ENCODE data around the gene LRP8. TPM values are rescaled to one million over a fixed set of nuclear protein-coding genes. Genes with fewer than 3 reads are reported as not detected.

LRP8 gene
- total RNA-seq, 1 donor from 2014 or later: 21.1 TPM

DNA sequence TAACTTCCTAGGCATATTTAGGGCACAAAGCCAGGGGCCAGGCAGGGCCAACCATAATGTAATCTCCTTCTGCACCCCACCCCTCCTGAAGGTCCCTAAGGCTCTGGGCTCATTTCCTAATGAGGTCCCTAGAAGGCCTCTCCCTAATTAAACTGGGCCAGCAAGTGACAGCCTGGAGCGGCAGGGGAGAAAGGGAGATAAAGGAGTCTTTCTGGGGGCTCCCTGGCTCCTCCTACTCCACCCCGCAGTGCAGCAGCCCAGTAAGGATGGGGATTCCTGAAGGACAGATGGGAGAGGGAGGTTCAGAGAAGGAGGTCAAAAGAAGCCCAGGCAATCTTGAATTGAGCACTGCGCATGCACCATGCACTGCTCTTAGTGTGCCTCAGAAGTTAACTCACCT is 12.8 kb downstream of the LRP8 start:
- DNase-seq (ENCODE audit: extremely low spot score in 2 of 2): no peak
- H3K27ac ChIP-seq: no peak overlapping the region
- H3K36me3 ChIP-seq: no peaks in the 10 kb centered on the region
- no peaks in the 10 kb centered on the region for H3K4me1 ChIP-seq
- H3K4me3 ChIP-seq: no peak overlapping the region
- TF ChIP-seq POLR2A (IDR thresholded peaks at IDR 0.05): no peak
- TF ChIP-seq, protein P1, sequence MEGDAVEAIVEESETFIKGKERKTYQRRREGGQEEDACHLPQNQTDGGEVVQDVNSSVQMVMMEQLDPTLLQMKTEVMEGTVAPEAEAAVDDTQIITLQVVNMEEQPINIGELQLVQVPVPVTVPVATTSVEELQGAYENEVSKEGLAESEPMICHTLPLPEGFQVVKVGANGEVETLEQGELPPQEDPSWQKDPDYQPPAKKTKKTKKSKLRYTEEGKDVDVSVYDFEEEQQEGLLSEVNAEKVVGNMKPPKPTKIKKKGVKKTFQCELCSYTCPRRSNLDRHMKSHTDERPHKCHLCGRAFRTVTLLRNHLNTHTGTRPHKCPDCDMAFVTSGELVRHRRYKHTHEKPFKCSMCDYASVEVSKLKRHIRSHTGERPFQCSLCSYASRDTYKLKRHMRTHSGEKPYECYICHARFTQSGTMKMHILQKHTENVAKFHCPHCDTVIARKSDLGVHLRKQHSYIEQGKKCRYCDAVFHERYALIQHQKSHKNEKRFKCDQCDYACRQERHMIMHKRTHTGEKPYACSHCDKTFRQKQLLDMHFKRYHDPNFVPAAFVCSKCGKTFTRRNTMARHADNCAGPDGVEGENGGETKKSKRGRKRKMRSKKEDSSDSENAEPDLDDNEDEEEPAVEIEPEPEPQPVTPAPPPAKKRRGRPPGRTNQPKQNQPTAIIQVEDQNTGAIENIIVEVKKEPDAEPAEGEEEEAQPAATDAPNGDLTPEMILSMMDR (IDR thresholded peaks at IDR 0.05): no peak
- no peak for TF ChIP-seq POLR2AphosphoS5 (IDR thresholded peaks at IDR 0.05; ENCODE audit: insufficient read depth in 1 of 2, low read depth in 1 of 2)
- intact Hi-C loops (cut with DNase I): no loop called here
- no peaks in the 10 kb centered on the region for H3K9me3 ChIP-seq
- H3K27me3 ChIP-seq: no peaks in the 10 kb centered on the region

DNA sequence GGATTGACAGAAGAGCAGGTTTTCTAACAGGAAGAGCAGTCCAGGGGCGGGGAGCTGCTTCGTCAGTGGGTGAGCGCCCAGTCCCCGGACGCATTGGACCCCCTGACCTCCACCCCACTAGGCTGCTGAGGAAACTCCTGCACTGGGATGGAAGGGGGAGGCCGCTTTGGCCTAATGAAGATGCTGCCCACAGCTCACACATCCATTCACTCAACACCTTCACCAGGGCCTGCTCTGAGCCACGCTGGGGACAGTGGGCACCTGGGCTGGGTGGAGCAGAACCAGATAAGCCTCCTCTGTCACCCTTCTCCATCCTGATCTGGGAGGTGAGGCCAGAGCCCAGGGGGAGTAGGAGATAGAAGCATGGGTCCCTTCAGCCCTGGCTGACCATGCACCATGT is 13.3 kb downstream of the LRP8 start:
- Histone ChIP-seq H3K27ac (no peak overlapping the region), H3K36me3 (no peaks in the 10 kb centered on the region), H3K27me3 (no peaks in the 10 kb centered on the region), H3K4me3 (no peak overlapping the region), H3K9me3 (no peaks in the 10 kb centered on the region), H3K4me1 (no peaks in the 10 kb centered on the region)
- no peak for DNase-seq (ENCODE audit: extremely low spot score in 2 of 2)
- intact Hi-C loops (cut with DNase I): no loop called here
- TF ChIP-seq, protein P1 (IDR thresholded peaks at IDR 0.05): no peak
- TF ChIP-seq POLR2A (IDR thresholded peaks at IDR 0.05): no peak
- no peak for TF ChIP-seq POLR2AphosphoS5 (IDR thresholded peaks at IDR 0.05; ENCODE audit: insufficient read depth in 1 of 2, low read depth in 1 of 2)

DNA sequence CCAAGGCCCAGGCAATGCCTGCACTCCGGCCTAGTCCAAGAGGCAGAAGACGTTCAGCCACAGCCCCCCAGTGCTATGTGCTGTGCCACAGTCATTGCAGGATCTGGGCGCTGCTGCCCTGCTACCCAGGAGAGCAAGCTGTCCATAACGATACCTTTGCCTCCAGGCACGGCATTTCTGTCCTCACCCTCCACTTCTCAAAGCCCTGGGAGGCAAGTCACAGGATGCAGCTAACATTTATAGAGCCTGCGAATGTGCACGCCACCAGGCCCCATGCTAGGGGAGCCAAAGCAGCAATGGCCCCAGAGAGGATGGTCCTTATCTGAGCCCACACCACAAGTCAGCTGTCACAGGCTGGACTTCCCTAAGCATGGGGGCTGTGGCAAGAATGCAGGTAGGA is 13.8 kb downstream of the LRP8 start:
- intact Hi-C loops (cut with DNase I): no loop called here
- no peak for DNase-seq (ENCODE audit: extremely low spot score in 2 of 2)
- no peaks in the 10 kb centered on the region for H3K4me1 ChIP-seq

DNA sequence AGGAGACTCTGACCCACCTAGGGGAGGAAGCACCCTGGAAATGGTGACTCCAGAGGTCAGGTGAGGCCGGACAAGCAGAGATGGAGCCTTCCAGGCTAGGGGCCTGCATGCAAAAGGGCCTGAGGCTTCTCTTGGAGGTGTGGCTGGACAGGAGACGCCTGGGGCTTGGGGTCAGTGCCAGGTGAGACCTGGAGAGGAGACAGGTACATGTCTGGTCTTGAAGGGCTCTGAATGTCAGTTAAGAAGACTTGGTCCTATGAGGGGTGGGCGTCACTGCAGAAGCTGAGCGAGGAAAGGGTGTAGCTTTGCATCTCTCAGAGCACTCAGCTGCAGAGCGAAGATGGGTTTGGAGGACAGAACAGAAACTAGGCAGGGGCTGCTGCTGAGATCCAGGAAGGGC is 14.3 kb downstream of the LRP8 start:
- no peak for TF ChIP-seq POLR2A (IDR thresholded peaks at IDR 0.05)
- TF ChIP-seq POLR2AphosphoS5 (IDR thresholded peaks at IDR 0.05; ENCODE audit: insufficient read depth in 1 of 2, low read depth in 1 of 2): no peak
- TF ChIP-seq, protein P1 (IDR thresholded peaks at IDR 0.05): no peak
- Histone ChIP-seq H3K36me3 (no peaks in the 10 kb centered on the region), H3K9me3 (no peaks in the 10 kb centered on the region), H3K4me1 (no peaks in the 10 kb centered on the region), H3K27ac (no peak overlapping the region), H3K27me3 (no peaks in the 10 kb centered on the region), H3K4me3 (no peak overlapping the region)
- no peak for DNase-seq (ENCODE audit: extremely low spot score in 2 of 2)
- intact Hi-C loops (cut with DNase I): no loop called here

More for the DNA sequence above, 13.8 kb downstream of the LRP8 start:
- H3K27me3 ChIP-seq: no peaks in the 10 kb centered on the region
- no peaks in the 10 kb centered on the region for H3K36me3 ChIP-seq
- TF ChIP-seq POLR2A (IDR thresholded peaks at IDR 0.05): no peak
- TF ChIP-seq, protein P1 (IDR thresholded peaks at IDR 0.05): no peak
- no peak overlapping the region for H3K27ac ChIP-seq
- no peaks in the 10 kb centered on the region for H3K9me3 ChIP-seq
- no peak overlapping the region for H3K4me3 ChIP-seq

DNA sequence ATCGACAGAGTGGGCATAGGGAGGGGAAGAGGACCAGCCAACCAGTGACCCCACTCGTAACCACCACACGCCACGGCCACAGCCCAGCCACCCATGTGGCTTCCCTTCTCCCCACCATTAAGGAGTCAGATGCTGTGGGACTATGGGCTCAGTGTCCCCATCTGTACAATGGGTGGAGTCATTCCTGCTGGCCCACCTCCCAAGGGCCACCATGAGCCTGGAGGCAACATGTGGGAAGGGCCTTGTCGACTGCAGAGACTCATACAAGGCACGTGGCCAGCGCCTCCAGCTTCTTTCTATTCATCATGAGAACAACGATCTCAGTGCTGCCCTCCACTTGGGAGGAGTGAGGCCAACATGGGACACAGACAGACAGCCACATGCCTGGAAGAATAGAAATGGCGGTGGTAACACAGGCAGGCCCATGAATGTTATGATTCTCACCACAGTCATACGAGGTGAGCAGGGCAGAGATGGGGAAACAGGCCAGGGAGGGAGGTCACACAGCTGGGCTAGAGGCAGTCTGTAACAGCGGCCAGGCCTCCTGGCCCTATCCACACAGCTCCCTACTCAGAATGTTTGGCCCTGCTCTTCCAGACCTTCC is 16.1 kb downstream of the LRP8 start:
- Histone ChIP-seq H3K4me3 (no peak overlapping the region), H3K4me1 (no peaks in the 10 kb centered on the region), H3K27ac (no peak overlapping the region), H3K36me3 (no peaks in the 10 kb centered on the region), H3K9me3 (no peaks in the 10 kb centered on the region), H3K27me3 (no peaks in the 10 kb centered on the region)
- TF ChIP-seq POLR2A (IDR thresholded peaks at IDR 0.05) (no peak), POLR2AphosphoS5 (IDR thresholded peaks at IDR 0.05; ENCODE audit: insufficient read depth in 1 of 2, low read depth in 1 of 2) (no peak)
- TF ChIP-seq, protein P1 (IDR thresholded peaks at IDR 0.05): no peak
- intact Hi-C loops (cut with DNase I): no loop called here
- DNase-seq (ENCODE audit: extremely low spot score in 2 of 2): no peak
